HG03575 (cell line): Measurements from ENCODE around the gene NDRG3.
"Not testable (repeated sequence)": the region's sequence is repeated elsewhere in the genome, so short reads cannot be mapped to it uniquely, and the experiment has no call there.

Source experiments
- ATAC-seq: cut with Tn5 transposase; IDR thresholded peaks from one replicate; pipeline ENCODE4 v1.9.1; 2021; ENCODE audit not compliant: unreplicated experiment, insufficient number of reproducible peaks, low FRiP score; ENCODE audit errors: extremely low read depth

The NDRG3 gene

DNA sequence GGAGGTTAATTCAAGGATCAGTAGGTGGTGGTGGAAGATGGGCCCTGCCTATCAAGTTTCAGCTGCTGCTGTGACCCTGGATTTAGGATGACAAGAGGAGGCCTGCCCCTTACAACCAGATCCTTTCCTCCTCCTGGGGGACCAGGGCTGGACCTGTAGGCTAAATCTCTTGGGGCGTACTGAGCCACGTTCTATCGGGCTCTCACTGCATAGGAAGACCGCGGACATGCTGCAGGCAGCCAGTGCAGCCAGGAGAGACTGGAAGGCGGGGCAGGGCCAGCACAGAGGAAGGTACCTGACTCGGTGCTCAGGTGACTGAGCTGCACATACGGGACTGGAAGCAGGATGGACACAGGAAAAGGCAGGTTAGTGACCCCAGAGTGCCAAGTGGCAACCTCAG lies 91.4 kb downstream of the NDRG3 start:
- no peak for ATAC-seq

DNA sequence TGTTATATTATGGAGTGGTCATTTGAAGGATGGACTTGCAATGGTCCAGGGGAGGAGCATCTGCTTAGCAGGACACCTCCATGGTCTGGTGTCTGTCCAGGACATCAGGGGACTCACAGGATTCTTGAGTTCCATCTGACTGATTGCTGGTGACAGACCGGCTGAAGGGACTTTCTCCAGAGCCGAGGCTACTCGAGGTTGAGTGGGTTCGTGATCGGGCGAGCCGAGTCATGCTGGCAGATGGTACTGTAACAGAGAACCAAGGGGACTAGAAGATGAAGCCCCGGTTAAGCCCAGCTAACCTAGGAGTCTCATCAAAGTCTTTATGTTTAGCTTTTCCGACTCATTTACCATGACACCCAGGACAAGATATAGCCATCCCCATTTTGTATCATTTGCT lies 92.4 kb downstream of the NDRG3 start:
- no peak for ATAC-seq

DNA sequence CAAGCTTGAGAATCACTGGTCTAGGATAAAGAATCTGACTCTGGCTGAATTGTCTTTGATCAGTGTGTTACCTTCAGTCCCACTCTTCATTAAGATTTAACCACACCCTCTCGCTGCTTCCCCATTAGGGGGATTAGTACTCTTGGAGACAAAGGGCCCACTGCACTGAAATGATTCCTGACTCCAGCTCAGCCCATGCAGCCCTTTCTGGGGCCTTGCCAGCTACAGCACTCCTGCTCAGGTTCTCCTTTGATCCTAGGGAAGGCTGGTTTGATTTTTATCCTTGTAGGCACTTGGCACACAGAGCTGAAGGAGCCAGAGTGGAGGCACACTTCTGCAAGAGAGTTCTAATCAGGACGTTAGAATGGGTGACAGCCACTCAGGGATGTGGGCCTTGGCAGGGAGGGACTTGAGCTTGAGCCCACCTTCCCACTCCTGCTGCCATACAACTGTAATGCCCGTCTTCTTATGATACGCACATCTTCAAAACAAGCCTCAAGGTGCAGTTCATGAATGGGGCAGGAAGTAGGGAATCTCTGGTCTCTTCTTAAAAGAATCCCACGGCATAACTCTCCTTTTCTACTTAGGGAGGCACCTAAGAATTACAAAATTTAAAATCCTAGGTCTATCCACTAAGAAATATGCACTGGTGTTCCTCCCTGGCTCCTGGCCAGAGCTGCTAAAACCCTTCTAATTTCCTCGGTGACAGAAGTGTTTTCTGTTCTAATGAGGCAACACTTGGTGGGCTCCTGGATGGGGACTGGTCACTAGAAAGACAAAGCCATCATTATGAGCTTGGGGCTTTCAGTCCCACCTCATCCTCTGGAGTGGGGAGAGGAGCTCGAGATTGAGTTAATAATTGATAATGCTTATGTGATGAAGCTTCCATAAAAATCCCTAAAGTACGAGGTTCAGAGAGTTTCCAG lies 98.4 kb downstream of the NDRG3 start:
- ATAC-seq: no peak

DNA sequence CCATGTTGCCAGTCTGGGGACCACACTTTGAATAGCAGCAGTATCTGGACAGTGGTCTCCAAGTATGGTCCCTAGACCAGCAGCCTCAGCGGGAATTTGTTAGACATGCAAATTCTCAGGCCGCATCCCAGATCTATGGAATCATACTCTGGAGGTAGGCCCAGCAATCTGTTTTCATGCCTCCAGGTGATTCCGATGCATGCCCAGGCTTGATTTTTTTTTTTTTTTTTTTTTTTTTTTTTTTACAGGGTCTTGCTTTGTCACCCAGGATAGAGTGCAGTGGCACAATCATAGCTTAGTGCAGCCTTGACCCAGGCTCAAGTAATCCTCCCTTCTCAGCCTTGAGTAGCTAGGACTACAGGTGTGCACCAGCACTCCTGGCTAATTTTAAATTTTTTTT lies 99.2 kb downstream of the NDRG3 start:
- ATAC-seq: no peak

DNA sequence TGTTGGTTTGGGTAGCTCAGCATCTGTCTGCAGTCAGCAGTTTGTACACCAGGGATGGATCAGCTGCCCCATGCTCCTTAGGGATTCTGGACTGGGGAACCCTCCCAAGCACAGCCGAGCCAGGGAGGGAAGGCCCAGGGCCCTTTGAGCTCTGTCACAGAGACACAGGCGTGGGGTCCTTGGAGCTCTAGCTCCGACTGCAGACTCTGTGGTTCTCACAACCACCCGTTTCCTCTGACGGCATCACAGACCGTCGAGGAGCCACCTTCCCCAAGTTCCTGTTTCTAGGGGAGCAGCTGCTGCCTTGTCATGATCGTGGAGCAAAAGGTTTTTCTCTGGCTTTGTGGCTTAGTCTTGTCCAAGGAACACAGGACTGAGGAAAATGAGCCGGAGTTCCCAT lies 99.9 kb downstream of the NDRG3 start, which contains the start of gene SLA2:
Gene SLA2 (minus strand): TSS at position 199 of the 400 bp plus-strand sequence. CDS start 4,861 bp downstream, outside the sequence.
- no peak for ATAC-seq

DNA sequence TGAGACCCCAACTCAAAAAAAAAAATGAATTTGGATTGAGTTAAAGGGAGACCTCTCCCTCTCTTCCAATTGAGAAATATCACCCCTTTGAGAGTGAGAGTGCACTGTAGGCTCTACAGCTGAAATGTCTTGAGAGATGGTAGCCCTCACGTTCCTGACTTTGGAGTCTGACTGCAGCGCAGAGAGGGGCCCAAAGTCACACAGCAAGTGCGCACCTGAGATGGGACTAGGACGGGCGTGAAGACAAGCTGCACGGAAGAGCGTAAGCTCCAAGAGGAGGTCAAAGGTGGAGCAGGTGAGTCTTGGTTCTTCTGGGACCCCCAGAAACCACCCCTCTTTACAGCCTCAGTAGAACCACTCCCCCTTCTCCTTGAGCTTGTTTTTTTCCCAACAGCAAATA lies 100.5 kb downstream of the NDRG3 start:
- no peak for ATAC-seq

DNA sequence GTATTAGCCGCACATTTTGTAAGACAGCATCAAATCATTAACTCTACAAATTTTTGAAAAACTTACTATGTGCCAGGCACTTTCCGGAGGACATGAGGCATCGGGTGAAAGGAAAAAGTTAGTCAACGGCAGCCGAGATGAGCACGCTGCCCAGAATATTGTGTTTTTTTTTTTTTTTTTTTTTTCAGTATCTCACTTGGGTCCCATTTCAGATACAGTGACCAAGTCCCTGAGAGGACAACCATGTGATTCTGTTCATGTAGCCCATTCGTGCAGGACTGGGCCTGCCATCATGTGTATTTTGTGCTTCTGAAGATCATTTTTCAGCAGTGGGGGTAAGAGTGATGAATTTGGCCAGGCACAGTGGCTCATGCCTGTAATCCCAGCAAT lies 101.2 kb downstream of the NDRG3 start:
- no peak for ATAC-seq

DNA sequence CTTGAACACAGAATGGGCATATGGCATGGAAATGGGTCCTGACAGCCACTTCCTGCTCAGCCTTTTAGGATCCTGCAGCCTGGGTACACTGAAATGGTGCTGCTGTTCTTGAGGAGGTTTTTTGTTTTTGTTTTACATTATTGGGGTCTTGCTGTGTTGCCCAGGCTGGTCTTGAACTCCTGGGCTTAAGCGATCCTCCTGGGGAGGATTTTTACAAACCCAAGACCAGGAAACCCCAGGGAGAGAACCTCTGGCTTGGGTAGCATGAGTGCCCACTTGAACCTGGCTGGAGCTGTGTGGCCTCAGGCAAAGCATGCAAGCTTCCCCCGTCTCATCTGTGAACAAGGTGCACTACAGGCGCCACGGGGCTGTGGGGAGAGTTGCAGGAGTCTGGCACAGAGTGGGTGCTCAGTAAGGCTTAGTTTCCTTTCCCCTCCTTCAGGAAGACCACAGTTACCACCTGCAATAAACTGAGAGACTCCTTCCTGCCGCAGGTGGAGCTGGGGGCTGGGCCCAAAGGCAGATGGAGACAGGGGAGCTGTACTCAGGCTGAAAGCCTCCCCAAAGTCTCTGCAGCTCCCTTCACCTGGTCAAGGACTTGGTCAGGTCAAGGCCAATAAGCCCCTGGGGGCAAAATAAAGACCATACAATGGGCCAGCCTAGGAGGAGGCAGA lies 101.7 kb downstream of the NDRG3 start:
- ATAC-seq: no peak

DNA sequence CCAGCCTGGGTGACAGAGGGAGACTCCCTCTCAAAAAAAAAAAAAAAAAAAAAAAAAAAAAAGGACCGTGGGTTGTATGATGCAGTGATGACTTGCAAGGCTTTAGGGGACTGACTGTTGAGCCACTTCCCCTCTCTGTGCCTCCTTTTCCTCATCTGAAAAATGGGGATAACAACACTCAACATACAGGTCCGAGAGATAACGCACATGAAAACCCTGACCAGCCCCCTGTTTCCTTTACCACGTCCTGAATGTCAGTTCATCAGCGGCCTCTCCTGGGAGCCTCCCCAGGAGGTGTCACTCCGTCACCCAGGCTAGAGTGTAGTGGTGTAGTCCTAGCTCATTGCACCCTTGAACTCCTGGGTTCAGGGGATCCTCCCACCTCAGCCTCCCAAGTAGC lies 103.8 kb downstream of the NDRG3 start:
- no peak for ATAC-seq

DNA sequence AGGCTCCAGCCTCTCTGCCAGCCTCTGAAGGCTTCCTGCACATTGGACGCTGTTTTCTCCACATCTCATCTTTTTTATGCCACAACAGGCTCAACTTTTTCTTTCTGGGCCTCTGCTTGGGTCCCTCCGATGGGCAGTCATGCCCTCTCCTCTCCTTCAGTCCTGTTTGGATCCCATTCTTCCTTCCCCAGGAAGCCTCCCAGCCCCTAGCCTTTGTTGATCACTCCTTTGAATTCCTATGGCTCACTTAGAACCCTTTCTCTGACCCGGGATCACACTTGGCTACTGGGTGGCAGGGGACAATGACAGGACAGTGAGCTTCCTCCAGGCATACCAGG lies 104.4 kb downstream of the NDRG3 start:
- ATAC-seq: no peak

DNA sequence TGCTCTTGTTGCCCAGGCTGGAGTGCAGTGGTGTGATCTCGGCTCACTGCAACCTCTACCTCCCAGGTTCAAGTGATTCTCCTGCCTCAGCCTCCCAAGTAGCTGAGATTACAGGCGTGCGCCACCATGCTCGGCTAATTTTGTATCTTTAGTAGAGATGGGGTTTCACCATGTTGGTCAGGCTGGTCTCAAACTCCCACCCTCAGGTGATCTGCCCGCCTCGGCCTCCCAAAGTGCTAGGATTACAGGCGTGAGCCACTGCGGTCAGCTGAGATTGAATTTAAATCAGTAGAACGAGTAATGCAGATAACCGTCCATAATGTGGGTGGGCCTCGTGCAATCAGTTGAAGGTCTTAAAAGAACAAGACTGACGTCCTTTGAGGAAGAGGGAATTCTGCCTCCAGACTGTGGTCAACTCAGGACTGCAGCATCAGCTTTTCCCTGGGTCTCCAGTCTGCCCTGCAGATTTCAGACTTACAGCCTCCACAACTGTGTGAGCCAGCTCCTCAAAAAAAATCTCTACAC lies 107.0 kb downstream of the NDRG3 start:
- ATAC-seq: not testable (repeated sequence)

DNA sequence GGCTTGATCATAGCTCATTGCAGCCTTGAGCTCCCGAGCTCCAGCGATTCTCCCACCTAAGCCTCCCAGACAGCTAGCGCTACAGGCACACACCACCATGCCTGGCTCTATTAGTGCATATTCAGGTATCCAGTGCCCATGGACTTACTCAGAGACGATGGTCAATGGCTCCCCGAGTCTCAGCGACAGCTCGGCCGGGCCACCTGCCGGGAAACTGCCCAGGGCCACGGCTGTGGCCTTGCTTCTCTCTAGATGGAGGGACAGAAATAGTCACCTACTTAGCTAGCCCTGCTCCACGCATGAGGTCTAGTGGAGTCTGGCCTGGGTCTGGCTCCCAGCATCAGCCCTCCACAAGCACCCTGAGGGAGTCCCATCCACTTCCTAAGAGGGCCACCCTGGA lies 111.5 kb downstream of the NDRG3 start:
- ATAC-seq: no peak

DNA sequence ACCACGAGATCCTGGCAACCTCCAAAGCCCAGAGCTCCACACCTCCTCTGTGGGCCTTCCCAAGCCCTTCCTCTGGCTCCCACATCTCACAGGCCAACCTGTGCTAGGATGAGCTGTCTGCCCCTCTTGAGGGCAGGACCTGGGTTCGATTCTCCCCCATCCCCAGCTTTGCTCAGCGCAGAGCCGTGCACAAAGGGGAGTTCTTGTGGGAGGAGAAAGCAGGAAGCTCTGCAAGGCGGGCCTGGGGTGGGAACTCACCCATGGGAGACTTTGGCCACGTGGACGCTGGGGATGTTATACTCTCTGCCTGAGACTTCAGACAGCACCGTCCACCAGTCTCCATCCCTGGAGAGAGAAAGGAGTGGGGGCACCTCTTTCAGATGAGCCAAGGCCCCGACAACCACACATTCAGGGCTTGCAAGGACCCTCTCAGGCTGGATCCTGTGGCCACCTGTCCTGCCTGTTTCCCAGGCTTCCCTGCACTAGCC lies 112.6 kb downstream of the NDRG3 start:
- no peak for ATAC-seq

DNA sequence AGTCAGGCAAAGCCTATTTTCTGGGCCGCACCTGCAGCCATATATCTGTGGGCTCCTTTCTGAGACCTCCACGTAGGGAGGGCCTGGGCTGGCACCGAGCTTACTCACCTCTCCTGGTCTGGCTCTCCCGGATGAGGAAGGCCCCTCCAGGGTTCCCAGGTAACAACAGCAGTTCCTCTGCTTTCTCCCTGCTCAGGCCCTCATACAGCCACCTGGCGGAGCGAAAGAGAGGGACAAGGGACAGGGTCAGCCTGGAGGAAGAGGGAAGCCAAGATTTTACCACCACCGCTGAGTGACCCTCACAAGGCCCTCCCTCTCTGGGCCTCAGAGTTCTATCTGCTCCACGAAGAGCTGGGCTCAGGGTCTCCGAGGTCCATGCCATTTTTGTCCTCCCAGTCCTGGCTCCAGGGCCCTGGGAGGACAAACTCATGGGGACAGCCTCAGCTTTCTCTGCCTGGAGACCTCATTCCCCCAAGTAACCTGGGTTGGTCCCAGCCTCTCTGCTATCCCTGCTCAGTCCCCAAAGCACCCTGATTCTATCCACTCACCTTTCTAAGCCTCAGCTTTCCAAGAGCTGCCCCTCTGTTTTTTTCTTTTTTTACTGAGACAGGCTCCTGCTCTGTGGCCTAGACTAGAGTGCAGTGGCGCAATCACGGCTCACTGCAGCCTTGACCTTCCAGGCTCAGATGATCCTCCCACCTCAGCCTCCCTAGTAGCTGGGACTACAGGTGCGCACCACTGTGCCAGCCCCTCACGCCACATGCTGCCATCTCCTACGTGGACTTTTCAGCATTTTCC lies 113.2 kb downstream of the NDRG3 start:
- ATAC-seq: no peak

DNA sequence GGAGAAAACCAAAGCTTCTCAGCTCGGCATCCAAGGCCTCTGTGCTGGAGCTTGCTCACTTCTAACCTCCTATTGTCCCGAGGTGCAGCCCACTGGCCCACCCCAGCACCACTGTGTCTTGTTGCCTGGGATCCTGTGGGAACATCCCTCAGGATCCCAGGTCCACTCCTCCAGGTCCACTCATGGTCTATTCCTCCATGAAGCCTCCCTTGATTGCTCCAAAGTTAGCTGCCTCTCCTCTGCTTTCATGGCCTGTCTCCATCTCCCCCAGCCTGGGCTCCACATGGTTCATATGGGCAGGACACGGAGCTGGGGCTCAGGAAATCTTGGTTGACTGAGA lies 113.8 kb downstream of the NDRG3 start:
- no peak for ATAC-seq

DNA sequence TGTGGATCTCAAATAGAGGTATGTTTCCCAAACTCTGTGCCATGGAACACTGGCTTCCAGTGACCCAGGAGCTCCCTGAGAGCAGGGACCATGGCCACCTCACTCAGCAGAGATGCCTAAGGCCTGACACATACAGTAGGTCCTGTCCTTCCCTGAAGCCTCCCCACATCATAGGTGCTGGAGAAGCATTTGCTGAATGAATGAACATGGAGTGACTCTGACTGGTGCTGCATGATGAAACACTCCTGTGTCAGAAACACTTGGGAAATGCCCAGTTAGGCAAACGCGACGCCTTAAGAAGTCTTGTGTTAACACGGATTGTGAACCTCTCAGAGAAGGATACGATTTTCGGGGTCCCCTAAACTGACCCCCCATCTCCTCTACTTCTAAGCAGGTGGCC lies 114.2 kb downstream of the NDRG3 start:
- ATAC-seq: no peak

DNA sequence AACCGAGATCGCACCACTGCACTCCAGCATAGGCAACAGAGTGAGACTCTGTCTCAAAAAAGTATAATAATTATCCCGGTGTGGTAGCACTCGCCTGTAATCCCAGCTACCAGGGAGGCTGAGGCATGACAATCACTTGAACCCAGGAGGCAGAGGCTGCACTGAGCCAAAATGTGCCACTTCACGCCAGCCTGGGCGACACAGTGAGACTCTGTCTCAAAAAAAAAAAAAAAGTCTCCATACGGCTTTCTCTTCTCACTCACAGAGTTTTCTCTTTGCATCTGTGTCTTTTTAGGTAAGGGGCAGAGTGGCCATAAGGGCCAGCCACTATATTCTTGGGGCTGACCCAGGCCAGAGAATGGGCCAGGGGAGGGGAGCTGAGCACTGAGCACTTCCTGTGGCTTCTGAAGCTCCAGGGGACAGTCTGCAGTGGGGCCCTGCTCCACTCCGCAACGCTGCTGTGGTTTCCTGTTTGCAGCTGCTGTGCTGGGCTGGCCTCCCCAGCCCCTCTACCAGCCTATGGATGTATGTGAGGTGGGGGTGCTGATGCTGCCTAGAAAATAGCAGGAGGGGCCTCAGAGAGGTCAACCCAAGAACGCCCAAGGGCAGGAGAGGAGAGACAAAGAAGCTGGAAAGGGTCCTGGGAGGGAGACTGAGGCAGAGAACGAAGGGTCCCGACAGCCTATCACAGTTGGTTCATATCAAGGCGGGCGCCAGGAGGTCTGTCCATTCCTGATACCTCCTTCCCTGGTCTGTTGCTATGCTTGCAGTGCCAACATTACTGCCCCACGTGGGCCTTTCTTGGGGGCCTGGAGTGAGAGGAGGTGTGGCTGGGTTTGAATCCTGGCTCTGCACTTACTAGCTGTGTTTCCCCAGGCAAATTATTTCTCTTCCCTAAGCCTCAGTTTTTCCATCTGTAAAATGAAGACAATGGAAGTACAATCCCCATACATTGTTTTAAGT lies 115.9 kb downstream of the NDRG3 start:
- no peak for ATAC-seq

DNA sequence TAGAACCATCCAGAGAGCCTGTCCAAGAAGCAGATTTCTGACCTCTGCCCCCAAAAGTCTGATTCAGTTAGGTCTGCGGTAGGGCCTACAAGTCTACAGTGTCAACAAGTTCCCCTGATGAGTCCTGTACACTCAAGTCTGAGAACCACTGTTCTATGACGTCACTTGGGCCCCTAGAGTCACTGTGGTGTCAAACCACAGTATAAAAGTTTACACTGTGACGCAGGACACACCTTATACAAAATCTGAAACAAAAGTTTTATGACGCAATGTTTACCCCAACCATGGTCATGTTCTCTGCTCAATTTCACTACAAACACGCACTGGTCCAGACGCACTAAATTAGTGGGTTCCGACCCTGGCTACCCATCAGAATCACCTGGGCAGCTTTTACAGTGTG lies 117.8 kb downstream of the NDRG3 start:
- ATAC-seq: no peak
